SK-N-SH treated with all-trans-retinoic acid at 6 μM for 48 hours (cell line): ENCODE measurements around the gene MEI1.
A peak's percentile ranks its signal among the peaks of the same experiment; 100 is the strongest.
"Not testable (repeated sequence)": the region's sequence is repeated elsewhere in the genome, so short reads cannot be mapped to it uniquely, and the experiment has no call there.

Source experiments
- ATAC-seq: fragments of 200-7000 bp; cut with Tn5 transposase; 3 replicates; pipeline ENCODE4 v1.9.1; 2020; ENCODE audit warnings: mild to moderate bottlenecking, moderate library complexity
- ARNTL ChIP-seq: fragments of 450-650 bp; formaldehyde crosslinking; IDR thresholded peaks from 2 replicates; pipeline ENCODE4 v1.5.0; 2020; ENCODE audit warnings: low read depth, mild to moderate bottlenecking, moderate library complexity, borderline replicate concordance
- BACH2 ChIP-seq: fragments of 250-450 bp; sonication (Bioruptor Pico); IDR thresholded peaks from 2 replicates; pipeline ENCODE4 v1.9.0; 2021; ENCODE audit warnings: mild to moderate bottlenecking, borderline replicate concordance
- CSRNP3 ChIP-seq: fragments of 250-450 bp; sonication (Bioruptor Pico); IDR thresholded peaks from 2 replicates; pipeline ENCODE4 v1.5.1; 2021; ENCODE audit warnings: mild to moderate bottlenecking, moderate library complexity
- ISL1 ChIP-seq: fragments of 250-450 bp; sonication (Bioruptor Pico); IDR thresholded peaks from 2 replicates; pipeline ENCODE4 v2.1.2; 2022; ENCODE audit warnings: mild to moderate bottlenecking, moderate library complexity
- OSR1 ChIP-seq: fragments of 250-450 bp; sonication (Bioruptor Pico); IDR thresholded peaks from 2 replicates; pipeline ENCODE4 v1.8.0; 2022; ENCODE audit warnings: moderate library complexity, mild to moderate bottlenecking, inconsistent platforms
- PATZ1 ChIP-seq: fragments of 250-450 bp; sonication (Bioruptor Pico); IDR thresholded peaks from 2 replicates; pipeline ENCODE4 v1.8.0; 2020; ENCODE audit warnings: mild to moderate bottlenecking, moderate library complexity, borderline replicate concordance
- POU6F1 ChIP-seq: fragments of 250-450 bp; sonication (Bioruptor Pico); IDR thresholded peaks from 2 replicates; pipeline ENCODE4 v1.8.0; 2021; ENCODE audit warnings: low read depth, mild to moderate bottlenecking, moderate library complexity, borderline replicate concordance
- SNAI2 ChIP-seq: fragments of 250-450 bp; sonication (Bioruptor Pico); IDR thresholded peaks from 2 replicates; pipeline ENCODE4 v1.5.0; 2020; ENCODE audit warnings: mild to moderate bottlenecking, moderate library complexity
- TOX ChIP-seq: fragments of 250-450 bp; sonication (Bioruptor Pico); IDR thresholded peaks from 2 replicates; pipeline ENCODE4 v1.8.0; 2021; ENCODE audit warnings: mild to moderate bottlenecking, moderate library complexity, borderline replicate concordance
- TSHZ2 ChIP-seq: fragments of 250-450 bp; sonication (Bioruptor Pico); IDR thresholded peaks from 2 replicates; pipeline ENCODE4 v1.5.0; 2020; ENCODE audit warnings: mild to moderate bottlenecking, moderate library complexity
- ZC3H10 ChIP-seq: fragments of 250-450 bp; sonication (Bioruptor Pico); IDR thresholded peaks from 2 replicates; pipeline ENCODE4 v1.5.1; 2021; ENCODE audit warnings: mild to moderate bottlenecking, moderate library complexity
- ZFP3 ChIP-seq: fragments of 250-450 bp; sonication (Bioruptor Pico); IDR thresholded peaks from 2 replicates; pipeline ENCODE4 v1.5.0; 2020; ENCODE audit warnings: mild to moderate bottlenecking, moderate library complexity
- ZFP30 ChIP-seq: fragments of 450-650 bp; formaldehyde crosslinking; IDR thresholded peaks from 2 replicates; pipeline ENCODE4 v1.5.0; 2022; ENCODE audit warnings: mild to moderate bottlenecking, moderate library complexity
- ZNF565 ChIP-seq: fragments of 450-650 bp; formaldehyde crosslinking; conservative IDR thresholded peaks from 2 replicates; pipeline ENCODE4 v1.5.0; 2020; ENCODE audit warnings: low read depth, mild to moderate bottlenecking, moderate library complexity
- ZNF8 ChIP-seq: fragments of 450-650 bp; formaldehyde crosslinking; IDR thresholded peaks from 2 replicates; pipeline ENCODE4 v1.5.0; 2020; ENCODE audit warnings: mild to moderate bottlenecking, moderate library complexity

MEI1 gene

GRCh38 chr22:41831828-41832552, 132.7 kb downstream of the MEI1 start (continued):
- TF ChIP-seq ZC3H10 (no peak), ZFP30 (CRISPR knock-in tag) (no peak), ZNF8 (no peak), POU6F1 (CRISPR knock-in tag) (no peak)

GRCh38 chr22:41832553-41833368, 133.5 kb downstream of the MEI1 start, which contains the start of gene SREBF2:
SREBF2 (plus strand) TSS chr22:41833105; CDS start chr22:41833271, 166 bp downstream.
- peak; percentile 97 for ATAC-seq
- TF ChIP-seq SNAI2 (no peak), TSHZ2 (0 out of 2 replicates have a peak, but pooled peaks have one; percentile 25), ZNF565 (0 out of 2 replicates have a peak, but pooled peaks have one; percentile 46)

GRCh38 chr22:41833369-41834004, 134.2 kb downstream of the MEI1 start:
- no peak for TF ChIP-seq CSRNP3
- TF ChIP-seq ZFP3 (CRISPR knock-in tag), result no peak
- TF ChIP-seq ZNF8, result no peak
- TF ChIP-seq ZFP30 (CRISPR knock-in tag), result no peak
- TF ChIP-seq OSR1 (CRISPR knock-in tag), result no peak
- no peak for TF ChIP-seq SNAI2
- TF ChIP-seq, all 23 proteins: peak for 0
- ATAC-seq, result no peak

- TF ChIP-seq ZFP3 (CRISPR knock-in tag), result no peak
- ATAC-seq, result no peak
These were observed 135.0 kb downstream of the MEI1 start for GRCh38 chr22:41834005-41834944.

GRCh38 chr22:41835462-41835861, 136.2 kb downstream of the MEI1 start:
- ATAC-seq, result not testable (repeated sequence)

- ATAC-seq, result no peak
- no peak for TF ChIP-seq ZFP3 (CRISPR knock-in tag)
- TF ChIP-seq ISL1 (CRISPR knock-in tag), result no peak
- TF ChIP-seq ARNTL (CRISPR knock-in tag), result no peak
- TF ChIP-seq ZNF565, result no peak
- no peak for TF ChIP-seq TOX (CRISPR knock-in tag)
- no peak for TF ChIP-seq BACH2 (CRISPR knock-in tag)
- TF ChIP-seq ZC3H10, result no peak
- no peak for TF ChIP-seq PATZ1 (CRISPR knock-in tag)
These were observed 137.2 kb downstream of the MEI1 start for GRCh38 chr22:41836551-41836950.
